HTERT RPE-1 (cell line): ENCODE measurements around the gene DENND2D.

Source experiments
- in situ Hi-C: fragments of 300-500 bp; cut with MboI; formaldehyde crosslinking; loops from 4 replicates; pipeline ENCODE4 v1.14.3; 2020; ENCODE audit warnings: low sequenced_read_pairs

The DENND2D gene

GRCh38 chr1:111141245-111142220 is 58.9 kb downstream of the DENND2D start:
- in situ Hi-C loops: no loop called here

GRCh38 chr1:111140680-111140967 is 59.8 kb downstream of the DENND2D start:
- in situ Hi-C loops: no loop called here

- in situ Hi-C loops: no loop called here
Measured at GRCh38 chr1:111139956-111140679, 60.3 kb downstream of the DENND2D start, which contains the start of the genes CEPT1 and DRAM2. CEPT1 (plus strand) TSS chr1:111140223; CDS start chr1:111147715, 7,492 bp downstream. DRAM2 (minus strand) TSS chr1:111140093; CDS start chr1:111131554, 8,539 bp downstream.

GRCh38 chr1:111139324-111139955 is 61.0 kb downstream of the DENND2D start:
- in situ Hi-C loops: no loop called here
